Fibroblast of lung (primary cell): Measurements from ENCODE around the gene RUNX1. TPM values are rescaled to one million over a fixed set of nuclear protein-coding genes. Genes with fewer than 3 reads are reported as not detected.

ENCODE experiments used
- DNase-seq, 2 donors: peaks; one replicate each; pipeline versions ENCODE4 v3.0.0 to v3.0.0-alpha.2; 2010; ENCODE audit warnings: low read depth in 2 of 2
- H2AFZ ChIP-seq: 2 replicates; pipeline ENCODE4 v1.5.1; 2012; ENCODE audit warnings: low read length, control low read depth, inconsistent platforms
- H3K27ac ChIP-seq: 2 replicates; pipeline ENCODE4 v1.5.1; 2011; ENCODE audit warnings: low read length, control low read depth; ENCODE audit not compliant: insufficient read depth
- H3K27me3 ChIP-seq: 2 replicates; pipeline ENCODE4 v1.5.1; 2011; ENCODE audit warnings: mild to moderate bottlenecking, low read length; ENCODE audit not compliant: control insufficient read depth, insufficient read depth
- H3K36me3 ChIP-seq: 2 replicates; pipeline ENCODE4 v1.5.1; 2011; ENCODE audit warnings: low read length; ENCODE audit not compliant: control insufficient read depth, insufficient read depth
- H3K4me1 ChIP-seq: 2 replicates; pipeline ENCODE4 v1.5.1; 2011; ENCODE audit warnings: low read length; ENCODE audit not compliant: control insufficient read depth, insufficient read depth; ENCODE audit errors: extremely low read depth
- H3K4me2 ChIP-seq: 2 replicates; pipeline ENCODE4 v1.5.1; 2011; ENCODE audit warnings: low read length, control low read depth; ENCODE audit not compliant: insufficient read depth; ENCODE audit errors: extremely low read depth
- H3K4me3 ChIP-seq, 4 experiments: fragments of 200-600 bp in 1 of 4; sonication (generic) in 1 of 4; replicated peaks in 1 of 4; 2 replicates each; pipeline ENCODE4 v1.5.1; 2011 to 2016; ENCODE audit warnings: low read length in 4 of 4, low read depth in 3 of 4, mild to moderate bottlenecking in 3 of 4, control low read depth in 2 of 4, inconsistent platforms in 1 of 4, mixed read lengths in 1 of 4; ENCODE audit not compliant: insufficient read depth in 1 of 4; ENCODE audit errors: control extremely low read depth in 1 of 4
- H3K79me2 ChIP-seq: 2 replicates; pipeline ENCODE4 v1.5.1; 2012; ENCODE audit warnings: mild to moderate bottlenecking, low read length, inconsistent platforms; ENCODE audit not compliant: control insufficient read depth, insufficient read depth
- H3K9ac ChIP-seq: 2 replicates; pipeline ENCODE4 v1.5.1; 2011; ENCODE audit warnings: mild to moderate bottlenecking, low read length, control low read depth; ENCODE audit not compliant: insufficient read depth
- H3K9me3 ChIP-seq: 2 replicates; pipeline ENCODE4 v1.5.1; 2012; ENCODE audit warnings: low read depth, low read length; ENCODE audit not compliant: control insufficient read depth, insufficient read depth
- H4K20me1 ChIP-seq: 2 replicates; pipeline ENCODE4 v1.5.1; 2011; ENCODE audit warnings: low read length; ENCODE audit not compliant: control insufficient read depth, insufficient read depth; ENCODE audit errors: extremely low read depth
- EZH2 ChIP-seq: IDR thresholded peaks from 2 replicates; pipeline ENCODE4 v1.5.1; 2012; ENCODE audit warnings: low read length, control low read depth, mild to moderate bottlenecking; ENCODE audit errors: missing control alignments
- polyA plus RNA-seq, 2 donors: library from polyadenylated mRNA; depleted of rRNA in 1 of 2; stranded (reverse) in 1 of 2; unstranded in 1 of 2; fragments of >200 nt; gene quantifications; 2 replicates each; pipeline ENCODE4 v1.2.1, GENCODE V29; 2011 to 2012; ENCODE audit warnings: missing spikeins in 1 of 2
- total RNA-seq: library from RNA; depleted of rRNA; stranded (reverse); fragments of >200 nt; gene quantifications from 2 replicates; pipeline ENCODE4 v1.2.1, GENCODE V29; 2014
- TF ChIP-seq, protein P1 (sequence below), 2 donors: IDR thresholded peaks in 1 of 2; conservative IDR thresholded peaks in 1 of 2; 1 replicate in 1 of 2; 2 replicates in 1 of 2; pipeline ENCODE4 v1.5.1; 2011 to 2012; ENCODE audit warnings: low read length in 2 of 2, control low read depth in 1 of 2, inconsistent platforms in 1 of 2, low read depth in 1 of 2, mild to moderate bottlenecking in 1 of 2

Gene RUNX1
- total and polyA plus RNA-seq, 2 donors (not counting 1 experiment from before 2014, with no cell fraction given): 23.1 to 41.6 TPM

DNA sequence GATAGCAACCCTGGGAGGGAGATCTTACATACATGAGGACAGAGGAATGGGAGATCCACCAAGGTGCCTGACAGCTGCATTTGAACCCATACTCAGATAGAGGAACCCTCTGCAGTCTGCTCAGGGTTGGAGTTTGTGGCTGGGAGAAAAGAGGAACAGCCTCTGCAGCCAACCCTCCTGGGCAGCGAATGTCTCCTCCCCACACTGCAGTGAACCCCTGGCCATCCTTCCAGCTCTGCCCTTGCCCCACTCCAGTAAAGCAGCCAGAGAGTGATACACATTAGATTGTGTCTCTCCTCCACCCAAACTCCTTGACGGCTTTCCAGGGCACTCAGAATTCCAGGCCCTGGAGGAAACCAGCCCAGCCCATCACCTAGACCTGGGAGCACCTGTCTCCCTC is 137.7 kb downstream of the RUNX1 start:
- Histone ChIP-seq H3K4me1 (peaks cover 26% of the 10 kb centered on the region), H3K9me3 (no peaks in the 10 kb centered on the region), H3K9ac (no peak overlapping the region), H2AFZ (no peak overlapping the region), H4K20me1 (no peaks in the 10 kb centered on the region), H3K4me2 (no peak overlapping the region), H3K79me2 (no peaks in the 10 kb centered on the region), H3K36me3 (no peaks in the 10 kb centered on the region), H3K4me3 (no peak overlapping the region), H3K27ac (no peak overlapping the region), H3K27me3 (no peaks in the 10 kb centered on the region)
- TF ChIP-seq, protein P1, sequence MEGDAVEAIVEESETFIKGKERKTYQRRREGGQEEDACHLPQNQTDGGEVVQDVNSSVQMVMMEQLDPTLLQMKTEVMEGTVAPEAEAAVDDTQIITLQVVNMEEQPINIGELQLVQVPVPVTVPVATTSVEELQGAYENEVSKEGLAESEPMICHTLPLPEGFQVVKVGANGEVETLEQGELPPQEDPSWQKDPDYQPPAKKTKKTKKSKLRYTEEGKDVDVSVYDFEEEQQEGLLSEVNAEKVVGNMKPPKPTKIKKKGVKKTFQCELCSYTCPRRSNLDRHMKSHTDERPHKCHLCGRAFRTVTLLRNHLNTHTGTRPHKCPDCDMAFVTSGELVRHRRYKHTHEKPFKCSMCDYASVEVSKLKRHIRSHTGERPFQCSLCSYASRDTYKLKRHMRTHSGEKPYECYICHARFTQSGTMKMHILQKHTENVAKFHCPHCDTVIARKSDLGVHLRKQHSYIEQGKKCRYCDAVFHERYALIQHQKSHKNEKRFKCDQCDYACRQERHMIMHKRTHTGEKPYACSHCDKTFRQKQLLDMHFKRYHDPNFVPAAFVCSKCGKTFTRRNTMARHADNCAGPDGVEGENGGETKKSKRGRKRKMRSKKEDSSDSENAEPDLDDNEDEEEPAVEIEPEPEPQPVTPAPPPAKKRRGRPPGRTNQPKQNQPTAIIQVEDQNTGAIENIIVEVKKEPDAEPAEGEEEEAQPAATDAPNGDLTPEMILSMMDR (conservative IDR thresholded peaks at IDR 0.05 in 1 of 2, IDR thresholded peaks at IDR 0.05 in 1 of 2; ENCODE audit: low read depth in 1 of 2, low read length in 2 of 2): no peak
- TF ChIP-seq EZH2: no peak
- no peak for DNase-seq

DNA sequence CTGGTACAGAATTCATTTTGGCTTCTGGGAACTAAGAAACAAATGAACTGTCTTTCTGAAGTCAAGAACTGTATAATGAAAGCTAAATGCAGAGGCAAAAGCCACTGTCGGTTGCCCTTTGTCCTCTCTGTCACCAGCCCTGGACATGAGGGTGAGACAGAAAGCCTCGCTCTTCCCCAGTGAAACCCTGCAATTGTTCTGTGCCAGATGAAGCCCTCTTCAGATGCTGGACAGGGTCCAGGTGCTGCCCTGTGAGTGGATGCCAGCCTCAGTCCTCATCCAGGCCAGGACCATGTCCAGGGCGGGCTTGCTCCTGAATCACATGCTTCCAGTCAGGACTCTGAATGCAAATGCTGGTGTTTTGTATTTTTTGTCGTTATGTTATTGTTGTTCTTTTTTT is 138.7 kb downstream of the RUNX1 start:
- no peaks in the 10 kb centered on the region for H3K27me3 ChIP-seq
- no peaks in the 10 kb centered on the region for H4K20me1 ChIP-seq
- no peak overlapping the region for H3K4me3 ChIP-seq
- H3K27ac ChIP-seq: no peak overlapping the region
- no peaks in the 10 kb centered on the region for H3K9me3 ChIP-seq
- peaks cover 21% of the 10 kb centered on the region for H3K4me1 ChIP-seq
- H3K79me2 ChIP-seq: no peaks in the 10 kb centered on the region
- no peak for TF ChIP-seq EZH2
- TF ChIP-seq, protein P1 (conservative IDR thresholded peaks at IDR 0.05 in 1 of 2, IDR thresholded peaks at IDR 0.05 in 1 of 2; ENCODE audit: low read depth in 1 of 2, low read length in 2 of 2): no peak
- H2AFZ ChIP-seq: no peak overlapping the region
- H3K4me2 ChIP-seq: no peak overlapping the region
- DNase-seq: no peak
- no peaks in the 10 kb centered on the region for H3K36me3 ChIP-seq
- H3K9ac ChIP-seq: no peak overlapping the region

DNA sequence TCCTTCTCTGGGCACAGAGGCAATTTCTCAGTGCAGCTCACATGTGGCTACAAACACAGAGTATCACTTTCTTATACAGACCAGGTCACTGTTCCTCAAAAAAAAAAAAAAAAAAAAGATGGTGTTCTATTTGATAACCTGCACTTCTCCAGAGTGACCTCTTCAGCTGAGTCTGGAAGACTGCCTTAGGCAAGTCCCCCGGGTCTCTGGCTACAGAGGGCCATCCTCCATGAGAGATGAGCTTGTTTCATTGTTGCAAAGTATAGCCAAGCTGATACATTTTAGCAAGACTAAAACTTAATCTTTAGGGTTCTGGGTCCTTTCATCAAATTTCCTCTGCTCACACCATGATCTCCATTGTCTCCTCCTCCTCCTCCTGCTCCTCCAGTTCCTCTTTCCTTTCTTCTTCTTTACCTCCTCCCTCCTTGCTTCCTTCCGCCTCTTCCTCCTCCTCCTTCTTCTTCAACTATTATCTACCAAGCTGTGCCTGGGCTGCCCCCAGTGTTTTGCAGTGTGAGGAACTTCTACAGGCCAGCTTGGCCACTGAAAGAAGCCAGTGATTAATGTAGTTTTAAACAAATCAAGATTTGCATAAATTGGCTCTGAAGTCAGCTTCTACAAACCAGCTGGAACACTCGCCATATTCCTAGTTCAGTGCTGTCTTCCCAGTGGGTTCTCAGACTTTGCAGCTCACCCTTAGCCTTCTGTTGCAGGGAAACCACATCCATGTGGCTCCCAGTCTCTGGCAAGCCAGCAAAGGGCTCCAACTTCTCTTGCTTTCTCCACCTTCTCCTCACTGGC is 139.4 kb downstream of the RUNX1 start:
- H3K4me2 ChIP-seq: no peak overlapping the region
- no peaks in the 10 kb centered on the region for H4K20me1 ChIP-seq

More for the DNA sequence above, 139.4 kb downstream of the RUNX1 start:
- H2AFZ ChIP-seq: no peak overlapping the region
- H3K4me1 ChIP-seq: peaks cover 16% of the 10 kb centered on the region
- H3K36me3 ChIP-seq: no peaks in the 10 kb centered on the region
- no peak overlapping the region for H3K9ac ChIP-seq
- TF ChIP-seq, protein P1 (conservative IDR thresholded peaks at IDR 0.05 in 1 of 2, IDR thresholded peaks at IDR 0.05 in 1 of 2; ENCODE audit: low read depth in 1 of 2, low read length in 2 of 2): no peak
- no peak for TF ChIP-seq EZH2
- peak; percentile 56 to 72 for DNase-seq
- no peaks in the 10 kb centered on the region for H3K27me3 ChIP-seq
- no peaks in the 10 kb centered on the region for H3K9me3 ChIP-seq
- no peak overlapping the region for H3K4me3 ChIP-seq
- no peaks in the 10 kb centered on the region for H3K79me2 ChIP-seq
- no peak overlapping the region for H3K27ac ChIP-seq
